Measurements from ENCODE around the gene FUT3. TPM values are rescaled to one million over a fixed set of nuclear protein-coding genes. Genes with fewer than 3 reads are reported as not detected.

FUT3 gene
- total and polyA plus RNA-seq, 9 of the 15 experiments (the other 6 are each of a cell fraction or from before 2014, with no cell fraction given): 0.09 TPM; not detected in 8

DNA sequence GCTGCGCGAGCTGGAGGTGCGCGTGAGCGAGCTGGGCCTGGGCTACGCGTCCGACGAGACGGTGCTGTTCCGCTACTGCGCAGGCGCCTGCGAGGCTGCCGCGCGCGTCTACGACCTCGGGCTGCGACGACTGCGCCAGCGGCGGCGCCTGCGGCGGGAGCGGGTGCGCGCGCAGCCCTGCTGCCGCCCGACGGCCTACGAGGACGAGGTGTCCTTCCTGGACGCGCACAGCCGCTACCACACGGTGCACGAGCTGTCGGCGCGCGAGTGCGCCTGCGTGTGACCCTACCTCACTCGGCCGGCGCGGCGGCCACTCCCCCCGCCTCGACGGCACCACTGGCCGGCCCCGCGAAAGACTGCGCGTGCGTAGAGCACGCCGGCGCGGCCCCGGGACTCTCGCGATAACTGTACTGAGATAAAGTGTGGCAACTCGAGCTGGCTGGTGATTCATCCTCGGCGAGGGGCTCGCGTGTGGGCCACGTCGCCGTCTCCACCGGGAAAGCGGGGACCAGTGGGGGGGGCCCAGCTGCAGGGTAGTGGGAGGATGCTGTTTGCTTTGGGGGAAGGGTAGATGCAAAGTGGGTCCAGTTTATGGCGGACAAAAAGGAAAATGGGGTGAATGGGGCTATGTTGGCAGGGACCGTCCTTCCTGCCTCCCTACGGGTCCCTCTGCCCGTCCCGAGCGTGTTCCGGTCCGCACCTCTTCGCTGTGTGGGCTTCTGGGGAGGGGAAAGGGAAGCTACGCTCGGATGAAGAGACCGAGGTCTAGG, 23.2 kb downstream of the FUT3 start (continued):
- TF ChIP-seq, protein P1, sequence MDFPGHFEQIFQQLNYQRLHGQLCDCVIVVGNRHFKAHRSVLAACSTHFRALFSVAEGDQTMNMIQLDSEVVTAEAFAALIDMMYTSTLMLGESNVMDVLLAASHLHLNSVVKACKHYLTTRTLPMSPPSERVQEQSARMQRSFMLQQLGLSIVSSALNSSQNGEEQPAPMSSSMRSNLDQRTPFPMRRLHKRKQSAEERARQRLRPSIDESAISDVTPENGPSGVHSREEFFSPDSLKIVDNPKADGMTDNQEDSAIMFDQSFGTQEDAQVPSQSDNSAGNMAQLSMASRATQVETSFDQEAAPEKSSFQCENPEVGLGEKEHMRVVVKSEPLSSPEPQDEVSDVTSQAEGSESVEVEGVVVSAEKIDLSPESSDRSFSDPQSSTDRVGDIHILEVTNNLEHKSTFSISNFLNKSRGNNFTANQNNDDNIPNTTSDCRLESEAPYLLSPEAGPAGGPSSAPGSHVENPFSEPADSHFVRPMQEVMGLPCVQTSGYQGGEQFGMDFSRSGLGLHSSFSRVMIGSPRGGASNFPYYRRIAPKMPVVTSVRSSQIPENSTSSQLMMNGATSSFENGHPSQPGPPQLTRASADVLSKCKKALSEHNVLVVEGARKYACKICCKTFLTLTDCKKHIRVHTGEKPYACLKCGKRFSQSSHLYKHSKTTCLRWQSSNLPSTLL (IDR thresholded peaks at IDR 0.05): no peak
- TF ChIP-seq ZNF277 (CRISPR knock-in tag; IDR thresholded peaks at IDR 0.05; ENCODE audit: borderline replicate concordance): no peak
- TF ChIP-seq, protein P2, sequence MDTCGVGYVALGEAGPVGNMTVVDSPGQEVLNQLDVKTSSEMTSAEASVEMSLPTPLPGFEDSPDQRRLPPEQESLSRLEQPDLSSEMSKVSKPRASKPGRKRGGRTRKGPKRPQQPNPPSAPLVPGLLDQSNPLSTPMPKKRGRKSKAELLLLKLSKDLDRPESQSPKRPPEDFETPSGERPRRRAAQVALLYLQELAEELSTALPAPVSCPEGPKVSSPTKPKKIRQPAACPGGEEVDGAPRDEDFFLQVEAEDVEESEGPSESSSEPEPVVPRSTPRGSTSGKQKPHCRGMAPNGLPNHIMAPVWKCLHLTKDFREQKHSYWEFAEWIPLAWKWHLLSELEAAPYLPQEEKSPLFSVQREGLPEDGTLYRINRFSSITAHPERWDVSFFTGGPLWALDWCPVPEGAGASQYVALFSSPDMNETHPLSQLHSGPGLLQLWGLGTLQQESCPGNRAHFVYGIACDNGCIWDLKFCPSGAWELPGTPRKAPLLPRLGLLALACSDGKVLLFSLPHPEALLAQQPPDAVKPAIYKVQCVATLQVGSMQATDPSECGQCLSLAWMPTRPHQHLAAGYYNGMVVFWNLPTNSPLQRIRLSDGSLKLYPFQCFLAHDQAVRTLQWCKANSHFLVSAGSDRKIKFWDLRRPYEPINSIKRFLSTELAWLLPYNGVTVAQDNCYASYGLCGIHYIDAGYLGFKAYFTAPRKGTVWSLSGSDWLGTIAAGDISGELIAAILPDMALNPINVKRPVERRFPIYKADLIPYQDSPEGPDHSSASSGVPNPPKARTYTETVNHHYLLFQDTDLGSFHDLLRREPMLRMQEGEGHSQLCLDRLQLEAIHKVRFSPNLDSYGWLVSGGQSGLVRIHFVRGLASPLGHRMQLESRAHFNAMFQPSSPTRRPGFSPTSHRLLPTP (IDR thresholded peaks at IDR 0.05; ENCODE audit: borderline replicate concordance, extremely low read depth, insufficient read length): no peak
- no peak for TF ChIP-seq SNIP1 (IDR thresholded peaks at IDR 0.05; ENCODE audit: low read depth)
- TF ChIP-seq, protein P3, sequence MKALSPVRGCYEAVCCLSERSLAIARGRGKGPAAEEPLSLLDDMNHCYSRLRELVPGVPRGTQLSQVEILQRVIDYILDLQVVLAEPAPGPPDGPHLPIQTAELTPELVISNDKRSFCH (CRISPR knock-in tag; IDR thresholded peaks at IDR 0.05): no peak
- TF ChIP-seq, protein P3 (tag; IDR thresholded peaks at IDR 0.05): peak; percentile 70; the same call in 1 of the 2 replicates
- TF ChIP-seq CREB3 (tag; conservative IDR thresholded peaks at IDR 0.05; ENCODE audit: low read depth): 0 out of 2 replicates have a peak, but pooled peaks have one; percentile 19
- peak; percentile 55 for TF ChIP-seq FIP1L1 (IDR thresholded peaks at IDR 0.05; ENCODE audit: low read depth, low read length, poor library complexity, severe bottlenecking)
- no peak for TF ChIP-seq ZNF398 (CRISPR knock-in tag; IDR thresholded peaks at IDR 0.05)
- no peak for TF ChIP-seq SRSF7 (optimal IDR thresholded peaks at IDR 0.05; ENCODE audit: low read depth, low read length)
- peak; percentile 56; the same call in 1 of the 2 replicates for TF ChIP-seq E2F3 (CRISPR knock-in tag; IDR thresholded peaks at IDR 0.05)
- no peak for TF ChIP-seq CLOCK (CRISPR knock-in tag; IDR thresholded peaks at IDR 0.05; ENCODE audit: borderline replicate concordance)
- 0 out of 2 replicates have a peak, but pooled peaks have one; percentile 76 for TF ChIP-seq LARP7 (IDR thresholded peaks at IDR 0.05)

Data from K562 (cell line).